Thyroid gland (tissue), 4 donors: ENCODE measurements around the gene KCNMA1. TPM values are rescaled to one million over a fixed set of nuclear protein-coding genes. Genes with fewer than 3 reads are reported as not detected.
A peak's percentile ranks its signal among the peaks of the same experiment; 100 is the strongest.

Source experiments
- DNase-seq, 2 donors: peaks; one replicate each; pipeline ENCODE4 v3.0.0-alpha.2; 2019
- H3K27ac ChIP-seq, 3 donors: fragments of 200-600 bp; sonication (generic); 1 replicate in 2 of 3; 2 replicates in 1 of 3; pipeline ENCODE4 v1.5.1; 2016 to 2019; ENCODE audit warnings: mild to moderate bottlenecking in 1 of 3, moderate library complexity in 1 of 3
- H3K27me3 ChIP-seq: fragments of 200-600 bp; sonication (generic); one replicate; pipeline ENCODE4 v1.5.1; 2019
- H3K36me3 ChIP-seq, 2 donors: fragments of 200-600 bp; sonication (generic); one replicate each; pipeline ENCODE4 v1.5.1; 2016 to 2019
- H3K4me1 ChIP-seq, 2 donors: fragments of 200-600 bp; sonication (generic); one replicate each; pipeline ENCODE4 v1.5.1; 2017 to 2019
- H3K4me3 ChIP-seq, 3 donors: fragments of 200-600 bp; sonication (generic); replicated peaks in 1 of 3; 1 replicate in 2 of 3; 2 replicates in 1 of 3; pipeline ENCODE4 v1.5.1; 2016; ENCODE audit warnings: mild to moderate bottlenecking in 1 of 3
- H3K9me3 ChIP-seq: fragments of 200-600 bp; sonication (generic); one replicate; pipeline ENCODE4 v1.5.1; 2017
- POLR2A ChIP-seq, 2 donors: fragments of 450-650 bp; IDR thresholded peaks; one replicate each; pipeline ENCODE4 v1.6.1; 2017; ENCODE audit warnings: antibody characterized with exemption in 2 of 2, mild to moderate bottlenecking in 2 of 2, moderate library complexity in 1 of 2
- WGBS, 2 donors: methylation state at CpG; one replicate each; pipeline ENCODE4 v1.1.5; 2017; 5-methylcytosine and 5-hydroxymethylcytosine counted together
- intact Hi-C: fragments of 100-400 bp; cut with DNase I; formaldehyde crosslinking; loops from one replicate; pipeline ENCODE4 v1.15.1; 2023
- total RNA-seq, 4 donors: library from RNA; depleted of rRNA; stranded (reverse); fragments of >200 nt; gene quantifications; one replicate each; pipeline ENCODE4 v1.2.3, GENCODE V29; 2016
- TF ChIP-seq, protein P1 (sequence below), 6 experiments: fragments of 200-600 bp in 3 of 6; fragments of 450-650 bp in 3 of 6; sonication (generic) in 3 of 6; IDR thresholded peaks; one replicate each; pipeline ENCODE4 v1.5.1; 2016 to 2019; ENCODE audit warnings: antibody characterized with exemption in 6 of 6, mild to moderate bottlenecking in 2 of 6, inconsistent platforms in 1 of 6, moderate library complexity in 1 of 6

Gene KCNMA1
- total RNA-seq, 4 donors from 2014 or later, result 2.5 to 5.1 (median 3.6) TPM

DNA sequence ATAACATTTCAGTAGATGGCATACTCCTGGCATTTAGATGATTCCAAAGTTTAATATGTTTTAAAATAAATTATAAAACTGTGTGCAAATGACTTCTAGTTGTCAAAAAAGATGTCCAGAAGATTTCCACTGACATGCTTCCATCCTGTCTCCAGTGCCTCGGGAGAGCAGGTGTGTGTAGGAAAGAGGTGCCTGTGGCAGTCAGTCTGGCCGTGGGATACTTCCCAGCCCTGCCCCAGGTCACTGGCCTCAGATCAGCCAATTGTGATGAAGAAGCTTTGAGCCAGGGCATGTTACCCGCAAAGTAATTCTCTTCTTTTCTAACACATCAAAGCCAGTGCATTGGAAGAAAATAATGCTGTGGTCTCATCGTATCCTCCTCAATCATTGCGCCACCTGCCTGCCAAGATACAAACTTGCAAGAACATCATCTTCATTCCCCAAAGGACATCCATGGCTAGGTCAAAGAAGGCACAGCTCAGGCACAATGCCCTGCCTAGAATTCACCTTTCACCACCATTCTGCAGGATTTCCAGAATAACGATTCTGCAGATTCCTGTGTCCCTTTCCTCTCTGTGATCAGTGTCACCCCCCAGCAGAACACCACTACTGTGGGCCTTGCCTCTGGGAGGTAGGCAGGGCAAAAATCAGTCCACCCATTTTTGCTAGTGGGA, 6.3 kb upstream of the KCNMA1 start:
- peak; percentile 46 to 61 for DNase-seq
- TF ChIP-seq, protein P1, sequence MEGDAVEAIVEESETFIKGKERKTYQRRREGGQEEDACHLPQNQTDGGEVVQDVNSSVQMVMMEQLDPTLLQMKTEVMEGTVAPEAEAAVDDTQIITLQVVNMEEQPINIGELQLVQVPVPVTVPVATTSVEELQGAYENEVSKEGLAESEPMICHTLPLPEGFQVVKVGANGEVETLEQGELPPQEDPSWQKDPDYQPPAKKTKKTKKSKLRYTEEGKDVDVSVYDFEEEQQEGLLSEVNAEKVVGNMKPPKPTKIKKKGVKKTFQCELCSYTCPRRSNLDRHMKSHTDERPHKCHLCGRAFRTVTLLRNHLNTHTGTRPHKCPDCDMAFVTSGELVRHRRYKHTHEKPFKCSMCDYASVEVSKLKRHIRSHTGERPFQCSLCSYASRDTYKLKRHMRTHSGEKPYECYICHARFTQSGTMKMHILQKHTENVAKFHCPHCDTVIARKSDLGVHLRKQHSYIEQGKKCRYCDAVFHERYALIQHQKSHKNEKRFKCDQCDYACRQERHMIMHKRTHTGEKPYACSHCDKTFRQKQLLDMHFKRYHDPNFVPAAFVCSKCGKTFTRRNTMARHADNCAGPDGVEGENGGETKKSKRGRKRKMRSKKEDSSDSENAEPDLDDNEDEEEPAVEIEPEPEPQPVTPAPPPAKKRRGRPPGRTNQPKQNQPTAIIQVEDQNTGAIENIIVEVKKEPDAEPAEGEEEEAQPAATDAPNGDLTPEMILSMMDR (IDR thresholded peaks at IDR 0.05), result peak in 5 of 6 experiments; percentile 11 to 55 (median 52)
- TF ChIP-seq POLR2A (IDR thresholded peaks at IDR 0.05), result no peak
- Histone ChIP-seq H3K27me3 (no peaks in the 10 kb centered on the region), H3K9me3 (no peaks in the 10 kb centered on the region), H3K4me1 (no peaks in the 10 kb centered on the region), H3K27ac (no peak overlapping the region), H3K4me3 (no peak overlapping the region), H3K36me3 (no peaks in the 10 kb centered on the region)
- WGBS, 2 donors, result 35 to 36% methylated on average over 6 of the region's 6 CpGs
- intact Hi-C loops, result no loop called here

DNA sequence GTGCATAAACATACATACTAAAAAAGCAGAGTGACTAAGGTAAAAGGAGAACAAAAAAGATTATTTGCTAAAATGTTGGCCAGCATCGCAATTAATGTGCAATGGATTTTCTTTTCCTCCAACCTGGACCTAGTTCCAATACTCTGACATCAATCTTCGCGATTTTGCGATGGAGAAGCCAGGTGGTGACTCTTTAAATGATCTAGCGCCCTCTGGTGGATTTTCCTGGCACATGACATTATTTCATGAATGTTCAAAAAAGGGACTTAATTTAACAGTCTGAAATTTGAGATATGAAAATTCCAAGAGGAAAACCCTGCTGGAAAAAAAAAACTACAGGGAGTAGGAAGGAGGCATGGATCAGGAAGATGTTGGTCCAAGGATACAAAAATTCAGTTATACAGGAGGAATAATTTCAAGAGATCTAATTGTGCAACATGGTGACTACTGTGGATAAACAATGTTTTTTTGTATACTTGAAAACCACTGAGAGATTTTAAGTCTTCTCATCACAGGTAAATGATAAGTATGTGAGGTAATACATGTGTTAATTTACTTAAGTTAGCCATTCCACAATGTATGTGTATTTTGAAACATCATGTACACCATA, 4.3 kb upstream of the KCNMA1 start:
- no peak overlapping the region for H3K27ac ChIP-seq
- H3K36me3 ChIP-seq, result no peaks in the 10 kb centered on the region
- intact Hi-C loops, result loop anchor here (2.0 kb wide), 1 partner anchor 467 kb away; no protein-coding TSS in a partner anchor
- peak; percentile 66 to 72 for DNase-seq
- H3K9me3 ChIP-seq, result no peaks in the 10 kb centered on the region
- TF ChIP-seq, protein P1 (IDR thresholded peaks at IDR 0.05), result peak; percentile 67 to 89 (median 78)
- TF ChIP-seq POLR2A (IDR thresholded peaks at IDR 0.05), result no peak
- H3K4me1 ChIP-seq, result peaks cover 0 to 11% of the 10 kb centered on the region in 2 donors
- no peak overlapping the region for H3K4me3 ChIP-seq
- peaks cover 9% of the 10 kb centered on the region for H3K27me3 ChIP-seq
- WGBS, 2 donors, result 2 to 4% methylated on average over 5 of the region's 5 CpGs

DNA sequence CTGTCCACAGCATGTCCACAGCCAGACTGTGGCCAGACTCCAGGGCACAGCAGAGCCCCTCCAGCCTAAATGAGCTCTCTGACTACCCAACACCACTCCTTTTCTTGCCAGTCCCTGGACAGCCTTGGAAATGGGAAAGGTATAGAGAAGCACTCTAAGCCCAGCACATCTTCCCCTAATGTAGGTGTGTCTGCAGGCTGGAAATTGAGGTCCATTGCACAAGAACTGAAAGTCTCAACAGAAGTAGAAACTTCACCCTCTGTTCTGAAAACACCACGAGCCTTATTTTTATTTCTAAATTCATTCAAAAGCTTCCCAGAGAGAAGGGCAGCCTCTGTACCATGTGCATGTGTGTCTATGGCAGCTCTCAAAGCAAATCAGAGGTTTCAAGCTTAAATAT, 3.7 kb upstream of the KCNMA1 start:
- whole genome bisulfite sequencing, 2 donors, result 8 to 24% methylated on average over 1 of the region's 1 CpG
- Histone ChIP-seq H3K36me3 (no peaks in the 10 kb centered on the region), H3K4me1 (peaks cover 0 to 12% of the 10 kb centered on the region in 2 donors), H3K27me3 (peaks cover 15% of the 10 kb centered on the region), H3K9me3 (no peaks in the 10 kb centered on the region), H3K27ac (no peak overlapping the region), H3K4me3 (no peak overlapping the region)
- intact Hi-C loops, result loop anchor here (2.0 kb wide), 1 partner anchor 467 kb away; no protein-coding TSS in a partner anchor
- no peak for TF ChIP-seq POLR2A (IDR thresholded peaks at IDR 0.05)
- TF ChIP-seq, protein P1 (IDR thresholded peaks at IDR 0.05), result no peak
- no peak for DNase-seq

DNA sequence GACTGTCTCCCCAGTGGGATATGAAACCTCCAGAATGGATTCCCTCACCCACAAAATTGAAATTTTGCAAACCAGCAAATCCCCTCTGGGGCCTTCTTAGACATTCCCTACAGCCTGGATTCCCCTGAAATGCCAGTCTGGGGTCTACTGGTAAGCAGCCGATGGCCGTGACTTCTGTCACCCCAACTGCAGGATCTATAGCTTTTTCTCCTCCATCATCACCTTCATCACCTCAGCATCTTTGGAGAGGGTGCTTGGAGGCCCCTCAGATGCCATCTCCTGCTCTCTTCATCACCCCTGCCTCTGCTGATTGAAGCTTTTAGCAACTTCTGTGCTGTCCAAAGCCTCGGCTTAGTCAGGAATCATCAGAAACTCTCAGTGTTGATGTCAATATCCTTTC, 2.6 kb upstream of the KCNMA1 start:
- 79 to 95% methylated on average over 3 of the region's 3 CpGs for WGBS, 2 donors
- TF ChIP-seq POLR2A (IDR thresholded peaks at IDR 0.05), result no peak
- TF ChIP-seq, protein P1 (IDR thresholded peaks at IDR 0.05), result no peak
- Histone ChIP-seq H3K27ac (no peak overlapping the region), H3K4me3 (no peak overlapping the region), H3K9me3 (no peaks in the 10 kb centered on the region), H3K27me3 (peaks cover 17% of the 10 kb centered on the region), H3K36me3 (no peaks in the 10 kb centered on the region), H3K4me1 (peaks cover 0 to 12% of the 10 kb centered on the region in 2 donors)
- intact Hi-C loops, result loop anchor here (2.0 kb wide), 1 partner anchor 465 kb away; no protein-coding TSS in a partner anchor
- DNase-seq, result no peak

DNA sequence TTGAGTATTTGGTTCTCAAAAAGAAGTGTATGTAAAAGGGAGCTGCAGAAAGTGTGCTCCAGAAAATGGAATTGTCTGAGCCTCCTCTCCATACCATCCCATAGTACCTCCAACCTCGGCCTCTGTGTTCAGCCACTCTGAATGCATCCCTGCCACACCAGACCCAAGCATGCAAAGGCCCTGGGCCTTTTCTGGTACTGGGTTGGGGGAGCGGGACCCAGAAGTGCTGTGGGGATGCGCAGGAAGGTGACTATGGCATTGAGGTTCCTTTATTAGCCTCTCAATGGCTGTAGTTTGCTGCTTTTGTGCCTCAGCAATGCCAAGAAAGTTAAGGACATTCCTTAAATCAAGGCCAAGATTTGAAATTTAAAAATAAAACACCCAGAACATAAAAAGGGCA, 2.1 kb upstream of the KCNMA1 start:
- no peaks in the 10 kb centered on the region for H3K36me3 ChIP-seq
- DNase-seq, result no peak
- H3K4me1 ChIP-seq, result peaks cover 0 to 12% of the 10 kb centered on the region in 2 donors
- TF ChIP-seq POLR2A (IDR thresholded peaks at IDR 0.05), result no peak
- H3K27ac ChIP-seq, result no peak overlapping the region
- intact Hi-C loops, result loop anchor here (2.0 kb wide), 2 partner anchors 247 to 465 kb away; no protein-coding TSS in a partner anchor
- H3K9me3 ChIP-seq, result no peaks in the 10 kb centered on the region
- 75 to 98% methylated on average over 3 of the region's 3 CpGs for WGBS, 2 donors
- no peak overlapping the region for H3K4me3 ChIP-seq
- H3K27me3 ChIP-seq, result peaks cover 17% of the 10 kb centered on the region
